HepG2 (cell line): ENCODE measurements around the gene XPNPEP3. TPM values are rescaled to one million over a fixed set of nuclear protein-coding genes. Genes with fewer than 3 reads are reported as not detected.

Experiments used
- BRCA1 ChIP-seq: sonication (generic); formaldehyde crosslinking; IDR thresholded peaks from 2 replicates; pipeline ENCODE4 v1.4.0; 2020; ENCODE audit warnings: missing genetic modification reagents
- BRD4 ChIP-seq: sonication (generic); formaldehyde crosslinking; IDR thresholded peaks from 2 replicates; pipeline ENCODE4 v1.4.0; 2020; ENCODE audit warnings: missing genetic modification reagents
- FOXC1 ChIP-seq: sonication (generic); formaldehyde crosslinking; IDR thresholded peaks from 2 replicates; pipeline ENCODE4 v1.8.0; 2022; ENCODE audit warnings: mild to moderate bottlenecking, missing genetic modification reagents, borderline replicate concordance
- HNRNPUL1 ChIP-seq: fragments of 200-400 bp; formaldehyde crosslinking; IDR thresholded peaks from 2 replicates; pipeline ENCODE4 v1.6.1; 2017; ENCODE audit warnings: low read depth, mild to moderate bottlenecking, low read length, moderate library complexity
- IRF9 ChIP-seq: sonication (generic); formaldehyde crosslinking; IDR thresholded peaks from 2 replicates; pipeline ENCODE4 v1.8.0; 2022; ENCODE audit warnings: missing genetic modification reagents, mild to moderate bottlenecking, borderline replicate concordance
- KMT2A ChIP-seq: sonication (generic); formaldehyde crosslinking; IDR thresholded peaks from 2 replicates; pipeline ENCODE4 v1.4.0; 2020; ENCODE audit warnings: missing genetic modification reagents
- TOE1 ChIP-seq: sonication (generic); formaldehyde crosslinking; IDR thresholded peaks from 2 replicates; pipeline ENCODE4 v1.4.0; 2020; ENCODE audit warnings: mild to moderate bottlenecking, missing genetic modification reagents
- ZBTB10 ChIP-seq: sonication (generic); formaldehyde crosslinking; IDR thresholded peaks from 2 replicates; pipeline ENCODE4 v1.4.0; 2020; ENCODE audit warnings: missing genetic modification reagents, borderline replicate concordance
- ZHX1 ChIP-seq: sonication (generic); formaldehyde crosslinking; IDR thresholded peaks from 2 replicates; pipeline ENCODE4 v1.8.1; 2022; ENCODE audit warnings: low read depth, mild to moderate bottlenecking, missing genetic modification reagents
- ZMAT5 ChIP-seq: sonication (generic); formaldehyde crosslinking; IDR thresholded peaks from 2 replicates; pipeline ENCODE4 v1.5.0; 2020; ENCODE audit warnings: mild to moderate bottlenecking, low read depth, missing genetic modification reagents, borderline replicate concordance
- ZNF12 ChIP-seq: sonication (generic); formaldehyde crosslinking; IDR thresholded peaks from 2 replicates; pipeline ENCODE4 v1.5.0; 2020; ENCODE audit warnings: missing genetic modification reagents
- ZNF276 ChIP-seq: sonication (generic); formaldehyde crosslinking; IDR thresholded peaks from 2 replicates; pipeline ENCODE4 v1.4.0; 2020; ENCODE audit warnings: mild to moderate bottlenecking, low read depth, missing genetic modification reagents
- ZNF7 ChIP-seq: IDR thresholded peaks from 2 replicates; pipeline ENCODE4 v1.6.1; 2016; ENCODE audit warnings: missing biosample characterization, missing genetic modification reagents
- ZSCAN21 ChIP-seq: sonication (generic); formaldehyde crosslinking; IDR thresholded peaks from 2 replicates; pipeline ENCODE4 v1.8.0; 2022; ENCODE audit warnings: mild to moderate bottlenecking, missing genetic modification reagents, moderate library complexity, borderline replicate concordance
- polyA plus RNA-seq, 8 experiments: library from polyadenylated mRNA; depleted of rRNA in 3 of 8; stranded (reverse) in 7 of 8; unstranded in 1 of 8; fragments of >200 nt; fragmentation: Illumina TruSeq in 4 of 8; extraction: Trizol in 4 of 8; gene quantifications; 2 replicates each; pipeline versions ENCODE4 v1.2.1 to v1.2.3, GENCODE V29; 2011 to 2016; ENCODE audit warnings: low read depth in 4 of 8, missing spikeins in 1 of 8, mixed read lengths in 1 of 8; ENCODE audit not compliant: insufficient read depth in 1 of 8
- total RNA-seq, 5 experiments: library from RNA; depleted of rRNA; stranded (reverse); fragments of >200 nt; fragmentation: Illumina TruSeq; extraction: Trizol; gene quantifications; 2 replicates each; pipeline ENCODE4 v1.2.3, GENCODE V29; 2016; ENCODE audit warnings: low read depth in 1 of 5

The XPNPEP3 gene
- total and polyA plus RNA-seq, 2 of the 13 experiments (the other 11 are each of a cell fraction or from before 2014, with no cell fraction given): 10.3 to 14.0 TPM

GRCh38 chr22:40856513-40857308 is at the start of gene XPNPEP3, which contains the start of gene ST13 (continued):
- TF ChIP-seq ZNF276 (CRISPR knock-in tag) (no peak), ZMAT5 (no peak), ZBTB10 (CRISPR knock-in tag) (peak; percentile 44; the same call in 1 of the 2 replicates), HNRNPUL1 (no peak), BRD4 (no peak; the same call in none of the 2 replicates), KMT2A (CRISPR knock-in tag) (peak; percentile 93), ZNF12 (CRISPR knock-in tag) (0 out of 2 replicates have a peak, but pooled peaks have one; percentile 26), BRCA1 (CRISPR knock-in tag) (no peak), TOE1 (CRISPR knock-in tag) (peak; percentile 77; the same call in 1 of the 2 replicates), IRF9 (CRISPR knock-in tag) (peak; percentile 73; the same call in 1 of the 2 replicates), ZNF7 (CRISPR knock-in tag) (no peak; the same call in 1 of the 2 replicates), ZSCAN21 (CRISPR knock-in tag) (peak; percentile 82), FOXC1 (CRISPR knock-in tag) (peak; percentile 97), ZHX1 (CRISPR knock-in tag) (peak; percentile 71; the same call in 1 of the 2 replicates)
